Smooth muscle cell of the brain vasculature (primary cell): ENCODE measurements around the gene TMEM219.
A peak's percentile ranks its signal among the peaks of the same experiment; 100 is the strongest.
"Not testable (repeated sequence)": the region's sequence is repeated elsewhere in the genome, so short reads cannot be mapped to it uniquely, and the experiment has no call there.

Source experiments
- DNase-seq: peaks from one replicate; pipeline ENCODE4 v3.0.0-alpha.2; 2012; ENCODE audit warnings: low read depth, low spot score

TMEM219 gene

GRCh38 chr16:29961479-29962343 lies at the start of gene TMEM219:
Gene TMEM219, plus strand, starts transcription at chr16:29962079. Its CDS starts 1,065 bp downstream, at chr16:29963144.
- DNase-seq = peak; percentile 66

- no peak for DNase-seq
These were observed 49.8 kb upstream of the TMEM219 start for GRCh38 chr16:29912087-29912486.

- DNase-seq = no peak
These were observed 48.4 kb upstream of the TMEM219 start for GRCh38 chr16:29913514-29913913.

GRCh38 chr16:29915590-29916247 lies 46.2 kb upstream of the TMEM219 start:
- no peak for DNase-seq

- no peak for DNase-seq
These were observed 44.9 kb upstream of the TMEM219 start for GRCh38 chr16:29916979-29917378.

GRCh38 chr16:29920288-29921033 lies 41.4 kb upstream of the TMEM219 start:
- DNase-seq = no peak

- DNase-seq = no peak
These were observed 40.9 kb upstream of the TMEM219 start for GRCh38 chr16:29921034-29921385.

GRCh38 chr16:29922326-29922725 lies 39.6 kb upstream of the TMEM219 start:
- no peak for DNase-seq

GRCh38 chr16:29922986-29923501 lies 38.8 kb upstream of the TMEM219 start:
- DNase-seq = no peak

GRCh38 chr16:29925105-29925756 lies 36.6 kb upstream of the TMEM219 start:
- no peak for DNase-seq

GRCh38 chr16:29925781-29926710 lies 35.8 kb upstream of the TMEM219 start, which contains the start of gene KCTD13:
Gene KCTD13, minus strand, starts transcription at chr16:29926226. Its CDS starts 193 bp downstream, at chr16:29926033.
- peak; percentile 49 for DNase-seq

- no peak for DNase-seq
These were observed 35.2 kb upstream of the TMEM219 start for GRCh38 chr16:29926711-29927052.

GRCh38 chr16:29927070-29927905 lies 34.6 kb upstream of the TMEM219 start:
- DNase-seq = no peak

GRCh38 chr16:29931750-29932149 lies 30.1 kb upstream of the TMEM219 start:
- DNase-seq = not testable (repeated sequence)

GRCh38 chr16:29940656-29941055 lies 21.2 kb upstream of the TMEM219 start:
- no peak for DNase-seq

GRCh38 chr16:29943846-29944799 lies 17.8 kb upstream of the TMEM219 start:
- DNase-seq = peak; percentile 76

- no peak for DNase-seq
These were observed 14.0 kb upstream of the TMEM219 start for GRCh38 chr16:29947897-29948296.

GRCh38 chr16:29950806-29951461 lies 10.9 kb upstream of the TMEM219 start:
- no peak for DNase-seq
